GM21717 (cell line): Measurements from ENCODE around the gene IKZF1.
A peak's percentile ranks its signal among the peaks of the same experiment; 100 is the strongest.

Source experiments
- ATAC-seq: cut with Tn5 transposase; IDR thresholded peaks from one replicate; pipeline ENCODE4 v1.9.1; 2021; ENCODE audit warnings: mild to moderate bottlenecking, moderate library complexity; ENCODE audit not compliant: unreplicated experiment

Gene IKZF1

DNA sequence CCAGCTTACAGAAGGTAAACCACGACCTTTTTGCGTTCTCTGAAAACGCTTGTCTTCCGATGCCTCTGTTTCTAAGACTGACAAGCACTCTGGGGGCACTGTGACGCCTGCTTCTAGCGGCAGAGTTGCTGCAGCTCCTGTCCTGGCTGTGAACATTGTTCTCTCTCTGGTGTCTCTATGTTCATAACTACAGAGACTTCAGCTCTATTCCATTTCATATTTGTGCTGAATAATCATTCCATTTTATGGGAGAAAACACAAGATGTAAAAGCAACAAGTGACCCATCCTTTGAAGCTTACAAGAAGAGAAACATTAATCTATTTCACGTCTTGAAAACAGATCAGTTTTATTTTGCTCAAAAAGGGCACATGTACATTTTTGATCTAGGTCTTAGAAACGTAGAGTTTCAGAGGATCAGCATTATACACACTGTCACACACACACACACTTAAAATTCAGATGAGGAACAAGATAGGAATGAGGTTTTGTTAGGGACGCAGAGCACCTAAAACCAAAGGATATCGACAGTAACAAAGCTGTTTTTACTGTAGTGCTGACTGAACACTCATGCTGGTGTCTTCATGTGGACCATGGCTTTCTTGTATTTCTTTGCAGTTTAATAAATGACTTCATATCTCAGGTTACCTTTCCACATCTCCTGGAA is 3.0 kb downstream of the IKZF1 start:
- ATAC-seq = peak; percentile 22

DNA sequence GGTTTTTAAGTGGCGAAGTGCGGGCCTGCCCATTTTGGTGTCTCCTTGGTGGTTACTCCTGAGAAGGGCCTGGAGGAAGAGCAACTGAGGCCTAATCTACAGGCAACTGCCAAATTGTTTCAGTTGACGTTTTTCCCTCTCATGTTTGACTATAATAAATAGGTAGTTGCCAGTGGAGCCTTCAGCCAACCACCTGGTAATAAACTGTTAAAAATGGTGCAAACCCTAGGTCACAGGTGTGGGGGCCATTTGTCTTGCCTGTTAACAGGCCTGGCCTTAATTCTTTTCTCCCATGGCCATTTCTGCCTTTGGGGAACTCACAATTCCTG is 3.7 kb downstream of the IKZF1 start:
- no peak for ATAC-seq

DNA sequence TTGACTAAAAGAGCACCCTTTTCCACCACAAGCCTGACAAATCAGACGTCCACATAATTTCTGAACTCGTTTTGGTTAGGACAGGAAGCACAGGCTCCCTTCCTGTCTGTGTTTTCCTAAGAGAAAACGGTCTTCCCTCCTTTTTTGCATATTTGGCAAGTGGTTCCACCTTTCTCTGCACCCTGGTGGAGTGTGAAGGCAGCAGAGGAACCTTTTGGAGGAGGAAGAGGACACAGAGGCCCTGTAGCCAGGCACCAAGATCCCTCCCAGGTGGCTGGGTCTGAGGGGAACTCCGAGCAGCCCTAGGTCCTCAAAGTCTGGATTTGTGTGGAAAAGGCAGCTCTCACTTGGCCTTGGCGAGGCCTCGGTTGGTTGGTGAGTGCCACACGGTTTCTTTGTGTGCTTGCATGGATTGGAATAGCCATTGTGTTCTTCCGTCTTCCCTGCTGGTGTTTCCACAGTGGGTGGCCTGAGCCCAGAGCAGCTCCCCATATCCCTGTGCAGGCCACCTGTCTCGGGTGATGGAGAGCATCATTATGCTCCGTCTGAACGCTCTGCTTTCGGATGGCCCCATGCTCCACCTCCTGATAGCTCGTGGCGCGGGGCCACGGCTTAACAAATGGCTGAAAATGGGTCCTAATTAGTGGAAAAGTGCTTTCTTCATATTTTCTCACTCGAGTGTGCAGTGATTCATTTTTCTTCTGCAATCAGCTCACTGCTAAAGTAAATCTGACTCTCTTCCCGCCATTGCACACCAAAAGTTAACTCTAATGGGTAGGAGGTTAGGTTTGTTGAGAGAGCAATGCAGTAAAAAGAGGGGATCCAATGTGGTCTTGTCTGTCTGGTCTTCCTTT is 4.2 kb downstream of the IKZF1 start:
- ATAC-seq = peak; percentile 37

DNA sequence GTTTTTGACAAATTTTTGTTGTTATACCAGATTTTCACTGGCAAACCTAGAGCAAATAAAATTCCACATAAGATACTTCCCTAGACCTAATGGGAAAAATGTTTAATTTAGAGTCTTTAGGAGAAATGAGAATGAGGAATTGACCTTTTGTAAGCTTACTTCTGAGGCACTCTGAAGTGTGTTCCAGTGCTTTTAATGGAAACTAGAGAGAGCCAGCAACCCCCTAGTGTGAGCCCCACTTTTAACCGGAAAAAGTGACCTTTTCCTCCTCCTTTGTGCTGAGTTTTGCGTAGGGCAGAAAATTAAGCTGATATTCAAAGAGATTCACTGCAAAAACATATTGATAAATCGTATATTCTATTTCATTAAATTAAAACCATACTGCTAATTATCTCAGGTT is 5.2 kb downstream of the IKZF1 start:
- no peak for ATAC-seq

DNA sequence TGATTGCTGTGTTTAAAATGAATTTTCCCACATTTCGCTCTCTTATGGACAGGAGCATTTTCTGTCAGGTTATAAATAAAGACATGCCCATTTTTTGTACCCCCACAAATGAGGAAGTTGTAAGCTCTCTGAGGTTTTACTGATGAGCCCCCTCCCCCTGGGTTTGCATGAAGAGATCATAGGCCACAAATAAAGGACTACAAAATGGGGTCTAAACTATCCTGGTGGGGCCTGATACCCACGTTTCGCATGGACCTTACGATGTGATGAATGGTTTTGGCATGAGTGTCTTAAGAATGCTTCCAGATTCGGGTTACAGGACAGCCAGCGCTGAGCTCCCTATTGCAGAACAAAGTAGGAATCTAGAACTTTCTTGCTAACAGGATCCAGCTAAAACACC is 5.8 kb downstream of the IKZF1 start:
- ATAC-seq = no peak

- ATAC-seq = no peak
Measured at GRCh38 chr7:50310956-50311355, 6.4 kb downstream of the IKZF1 start.

- no peak for ATAC-seq
Measured at GRCh38 chr7:50312250-50313162, 8.0 kb downstream of the IKZF1 start.

- no peak for ATAC-seq
Measured at GRCh38 chr7:50314836-50315592, 10.5 kb downstream of the IKZF1 start.

DNA sequence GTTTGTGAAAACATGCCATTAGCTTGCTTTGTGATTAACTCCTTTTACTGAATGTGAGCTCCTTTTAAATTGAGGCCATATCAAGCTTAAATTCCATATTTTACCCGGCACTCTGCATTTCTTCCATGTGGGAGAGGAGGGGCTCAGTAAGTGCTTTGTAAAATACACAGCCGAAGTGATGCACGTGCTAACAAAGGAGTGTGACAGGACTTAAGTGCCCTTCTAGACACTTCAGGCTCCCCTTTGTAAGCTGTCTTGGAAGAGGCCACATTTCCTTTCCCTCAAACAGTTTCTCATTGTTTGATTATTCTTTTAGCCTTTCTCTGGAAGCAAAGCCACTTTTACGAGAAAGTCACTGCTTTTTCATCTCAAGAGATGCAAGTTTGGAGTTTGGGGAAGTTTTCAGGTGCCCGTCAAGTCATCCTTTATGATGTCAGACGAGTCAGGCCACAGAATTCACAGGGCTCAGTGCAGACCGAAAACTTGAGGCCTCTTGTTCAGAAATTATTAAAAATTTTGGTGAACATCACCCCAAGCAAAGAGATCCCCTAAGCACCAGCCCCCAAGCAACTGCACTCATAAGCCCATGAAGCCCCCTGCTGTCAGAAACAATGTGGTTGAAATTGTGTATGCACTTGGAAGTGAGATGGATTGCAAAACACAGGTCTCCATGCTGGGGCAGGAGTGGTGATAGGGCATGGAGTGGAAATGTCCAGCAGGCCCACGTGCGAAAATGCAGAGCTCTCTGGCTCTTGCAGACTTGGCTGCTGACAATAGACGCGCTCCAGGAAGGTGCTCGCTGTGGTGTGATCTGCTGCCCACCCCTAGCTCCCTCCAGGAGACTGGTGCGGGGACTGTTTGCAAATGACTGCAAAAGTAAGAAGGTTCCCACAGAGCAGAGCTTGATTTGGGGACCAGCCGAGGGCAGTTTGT is 11.5 kb downstream of the IKZF1 start:
- ATAC-seq = no peak

- ATAC-seq = peak; percentile 56
Measured at GRCh38 chr7:50317221-50317678, 12.7 kb downstream of the IKZF1 start.

DNA sequence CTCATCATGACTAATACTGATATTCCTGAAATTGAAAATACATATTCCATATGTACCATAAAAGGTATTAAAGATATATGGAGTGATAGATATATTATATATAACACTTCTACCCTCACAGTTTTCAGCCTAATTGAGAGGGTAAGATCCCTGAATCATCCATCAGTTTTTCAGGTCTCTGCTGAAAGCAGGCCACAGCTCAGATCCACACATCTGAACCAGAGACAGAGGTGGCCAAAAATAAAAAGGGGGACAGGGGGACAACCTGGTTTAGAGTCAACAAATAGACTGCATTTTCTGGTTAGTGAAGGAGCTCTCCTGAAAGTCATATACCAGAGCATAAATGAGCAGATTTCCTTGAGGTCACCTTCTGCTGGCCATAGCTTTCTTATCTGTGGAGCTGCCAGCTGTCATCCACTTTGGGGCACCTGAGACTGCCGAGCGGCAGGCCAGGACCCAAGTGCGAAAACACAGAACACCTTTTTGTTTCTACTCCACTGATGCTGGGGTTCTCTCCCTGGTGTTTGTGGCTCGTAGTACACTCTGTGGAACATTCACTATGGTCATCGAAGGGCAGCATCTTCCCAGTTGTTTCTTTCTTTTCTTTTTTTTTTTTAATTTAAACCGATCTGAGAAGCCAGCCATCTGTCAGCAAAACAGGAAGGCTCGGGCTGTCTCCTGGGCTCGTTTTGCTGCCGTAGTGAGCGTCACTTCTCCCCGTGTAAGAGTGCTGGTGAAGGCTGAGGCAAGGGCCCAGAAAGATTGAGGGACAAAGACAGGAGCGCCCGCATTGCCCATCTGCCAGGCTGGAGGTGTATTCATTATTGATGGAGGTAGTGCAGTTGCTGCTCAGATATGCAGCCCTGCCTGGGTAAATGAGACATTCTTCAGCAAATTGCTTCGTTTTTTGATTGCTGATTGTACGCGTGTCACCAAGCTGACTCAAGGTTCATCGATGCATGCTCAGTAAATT is 13.5 kb downstream of the IKZF1 start:
- no peak for ATAC-seq

- ATAC-seq = no peak
Measured at GRCh38 chr7:50321487-50322067, 17.1 kb downstream of the IKZF1 start.

DNA sequence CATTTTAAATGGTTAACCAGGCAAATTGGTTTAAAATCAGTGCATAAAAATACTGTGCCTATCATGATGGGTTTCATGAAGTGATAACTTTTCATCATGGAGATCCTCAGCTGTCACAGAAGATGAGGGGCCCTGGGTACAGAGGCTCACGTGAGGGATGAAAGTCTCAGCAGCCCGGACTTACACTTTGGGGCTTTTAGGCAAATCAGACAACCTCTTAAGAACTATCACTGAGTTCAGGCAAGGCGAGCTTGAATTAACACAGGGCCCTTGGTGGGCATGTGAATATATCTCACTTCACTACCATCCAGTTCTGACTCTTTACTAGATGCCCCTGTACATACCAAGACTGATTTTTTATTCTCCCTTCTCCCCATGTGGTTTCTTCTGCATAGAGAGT is 19.6 kb downstream of the IKZF1 start:
- ATAC-seq = no peak

DNA sequence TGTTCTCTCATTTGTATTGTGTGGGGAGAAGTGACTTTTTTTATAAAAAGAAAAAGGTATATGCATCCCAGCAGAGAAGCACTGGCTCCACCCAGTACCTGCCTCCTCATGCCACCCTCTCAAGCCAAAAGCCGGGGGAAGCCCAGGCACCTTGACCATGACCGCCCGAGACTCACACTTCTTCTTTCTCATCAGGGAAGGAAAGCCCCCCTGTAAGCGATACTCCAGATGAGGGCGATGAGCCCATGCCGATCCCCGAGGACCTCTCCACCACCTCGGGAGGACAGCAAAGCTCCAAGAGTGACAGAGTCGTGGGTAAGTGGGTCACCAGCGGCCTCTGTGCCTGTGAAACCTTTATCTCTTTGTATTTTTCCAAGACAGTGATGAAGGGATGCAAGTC is 22.9 kb downstream of the IKZF1 start:
- ATAC-seq = peak; percentile 35

DNA sequence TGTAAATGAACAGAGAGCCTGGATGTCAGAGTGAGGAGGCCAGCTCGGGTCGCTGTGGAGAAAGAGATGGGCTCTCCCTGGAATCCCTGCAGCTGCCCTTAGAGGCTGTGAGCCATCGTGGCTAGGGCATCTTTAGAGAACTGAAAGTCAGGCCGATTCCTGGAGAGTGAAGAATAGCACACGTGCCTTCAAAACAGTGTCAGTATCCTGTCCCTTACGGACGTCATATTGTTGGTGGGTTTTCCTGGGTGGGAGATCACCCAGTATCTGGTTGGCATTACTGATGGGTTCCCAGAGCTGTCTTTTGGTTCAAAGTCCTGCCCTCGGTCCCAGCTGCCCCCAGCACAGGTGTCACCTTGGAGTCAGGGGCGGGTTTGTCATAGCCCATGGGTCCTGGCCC is 25.3 kb downstream of the IKZF1 start:
- peak; percentile 34 for ATAC-seq

- no peak for ATAC-seq
Measured at GRCh38 chr7:50330254-50330653, 25.7 kb downstream of the IKZF1 start.

DNA sequence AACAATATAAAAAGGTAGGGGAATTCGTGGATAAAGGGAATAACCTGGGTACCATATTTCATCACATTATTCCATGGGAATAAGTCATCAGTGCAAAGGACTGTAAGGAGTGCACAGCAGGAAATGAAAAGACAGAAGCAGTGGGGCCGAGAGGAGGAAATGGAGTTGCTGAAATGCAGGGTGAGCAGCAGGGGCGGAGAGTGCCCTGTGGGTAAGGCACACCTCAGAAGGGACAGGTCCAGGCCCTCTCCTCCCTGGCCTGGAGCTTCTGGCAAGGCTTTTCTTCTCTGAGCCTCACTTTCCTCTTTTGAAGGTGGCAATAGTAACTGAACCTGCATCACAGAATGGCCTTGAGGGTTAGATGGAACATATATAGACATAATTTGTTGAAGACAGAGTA is 26.2 kb downstream of the IKZF1 start:
- ATAC-seq = no peak

GRCh38 chr7:50331564-50332208 is 27.2 kb downstream of the IKZF1 start:
- ATAC-seq = peak; percentile 63
